NCI-H2227 (cell line): ENCODE measurements around the gene PLD4.
"Not testable (repeated sequence)": the region's sequence is repeated elsewhere in the genome, so short reads cannot be mapped to it uniquely, and the experiment has no call there.

Experiments used
- DNase-seq: peaks from one replicate; lab custom pipeline; 2025; ENCODE audit not compliant: unreplicated experiment; lab: John Stamatoyannopoulos, UW

The PLD4 gene, protein sequence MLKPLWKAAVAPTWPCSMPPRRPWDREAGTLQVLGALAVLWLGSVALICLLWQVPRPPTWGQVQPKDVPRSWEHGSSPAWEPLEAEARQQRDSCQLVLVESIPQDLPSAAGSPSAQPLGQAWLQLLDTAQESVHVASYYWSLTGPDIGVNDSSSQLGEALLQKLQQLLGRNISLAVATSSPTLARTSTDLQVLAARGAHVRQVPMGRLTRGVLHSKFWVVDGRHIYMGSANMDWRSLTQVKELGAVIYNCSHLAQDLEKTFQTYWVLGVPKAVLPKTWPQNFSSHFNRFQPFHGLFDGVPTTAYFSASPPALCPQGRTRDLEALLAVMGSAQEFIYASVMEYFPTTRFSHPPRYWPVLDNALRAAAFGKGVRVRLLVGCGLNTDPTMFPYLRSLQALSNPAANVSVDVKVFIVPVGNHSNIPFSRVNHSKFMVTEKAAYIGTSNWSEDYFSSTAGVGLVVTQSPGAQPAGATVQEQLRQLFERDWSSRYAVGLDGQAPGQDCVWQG

DNA sequence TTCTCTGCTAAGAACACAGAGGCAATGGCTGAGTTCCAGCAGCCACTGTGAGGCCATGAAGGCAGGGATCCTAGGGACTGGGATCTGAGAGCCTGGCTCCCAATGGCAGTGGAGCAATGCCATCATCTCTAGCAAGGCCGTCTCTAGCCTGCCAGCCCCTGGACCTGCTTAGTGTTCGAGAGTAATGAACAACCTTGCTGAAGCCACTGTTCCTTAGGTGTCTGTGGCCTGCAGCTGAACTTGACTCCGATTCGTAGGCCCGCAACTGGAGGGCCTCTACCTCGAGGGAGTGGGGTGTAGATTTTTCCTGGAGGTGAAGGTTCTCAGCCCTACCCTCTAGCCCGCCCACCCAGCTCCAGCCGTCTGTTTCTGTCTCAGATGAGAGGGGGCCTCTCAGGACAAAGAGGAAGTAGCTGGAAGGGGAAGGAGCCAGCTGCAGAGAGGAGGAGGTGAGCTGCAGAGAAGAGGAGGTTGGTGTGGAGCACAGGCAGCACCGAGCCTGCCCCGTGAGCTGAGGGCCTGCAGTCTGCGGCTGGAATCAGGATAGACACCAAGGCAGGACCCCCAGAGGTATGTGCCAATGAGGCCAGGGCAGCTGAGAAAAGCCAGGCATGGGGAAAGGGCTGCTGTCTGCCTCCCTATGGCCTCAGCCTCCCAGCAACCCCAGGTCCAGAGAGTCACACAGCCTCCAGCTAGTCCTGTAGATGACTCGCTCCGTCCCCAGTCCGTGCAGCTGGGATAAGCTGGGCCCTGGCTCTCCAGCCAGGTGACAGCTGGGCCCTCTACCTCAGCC lies at the start of gene PLD4:
Gene PLD4 (plus strand): TSS at position 459 of the 793 bp plus-strand sequence. CDS start 2,262 bp downstream, outside the sequence.
- no peak for DNase-seq

DNA sequence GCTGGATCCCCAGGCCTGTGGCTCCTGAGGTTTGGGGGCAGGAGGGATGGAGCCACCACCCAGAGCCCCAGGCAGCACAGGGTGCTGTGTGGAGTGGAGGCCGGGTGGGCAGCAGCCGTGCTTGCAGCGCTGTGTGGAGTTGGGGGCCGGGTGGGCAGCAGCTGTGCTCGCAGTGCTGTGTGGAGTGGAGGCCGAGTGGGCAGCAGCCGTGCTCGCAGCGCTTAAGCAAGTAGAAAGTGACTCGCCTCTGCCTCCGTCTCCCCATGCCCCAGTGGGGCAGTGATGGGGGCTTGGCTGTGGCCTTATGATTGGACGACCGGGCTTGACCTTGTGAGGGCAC lies 49.3 kb upstream of the PLD4 start:
- no peak for DNase-seq

DNA sequence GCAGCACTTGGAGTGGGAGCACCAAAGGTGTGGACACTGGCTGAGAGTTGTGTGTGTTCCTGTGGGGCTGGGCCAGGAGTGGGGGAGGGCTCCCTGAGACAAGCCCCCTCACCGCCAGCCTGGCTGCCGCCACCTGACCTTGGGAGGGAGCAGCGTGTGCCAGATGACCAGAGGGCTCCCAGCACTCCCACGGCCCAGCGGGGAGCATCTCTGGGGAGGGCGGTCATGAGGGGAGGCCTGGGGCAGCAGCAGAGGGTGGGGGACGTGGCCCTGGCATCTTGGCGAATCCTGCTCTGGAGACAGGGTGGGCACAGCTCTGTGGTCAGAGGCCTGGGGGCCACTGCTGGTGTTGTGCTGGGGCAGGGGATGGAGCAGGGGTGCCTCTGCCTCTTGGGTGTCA lies 48.9 kb upstream of the PLD4 start:
- DNase-seq, result no peak

DNA sequence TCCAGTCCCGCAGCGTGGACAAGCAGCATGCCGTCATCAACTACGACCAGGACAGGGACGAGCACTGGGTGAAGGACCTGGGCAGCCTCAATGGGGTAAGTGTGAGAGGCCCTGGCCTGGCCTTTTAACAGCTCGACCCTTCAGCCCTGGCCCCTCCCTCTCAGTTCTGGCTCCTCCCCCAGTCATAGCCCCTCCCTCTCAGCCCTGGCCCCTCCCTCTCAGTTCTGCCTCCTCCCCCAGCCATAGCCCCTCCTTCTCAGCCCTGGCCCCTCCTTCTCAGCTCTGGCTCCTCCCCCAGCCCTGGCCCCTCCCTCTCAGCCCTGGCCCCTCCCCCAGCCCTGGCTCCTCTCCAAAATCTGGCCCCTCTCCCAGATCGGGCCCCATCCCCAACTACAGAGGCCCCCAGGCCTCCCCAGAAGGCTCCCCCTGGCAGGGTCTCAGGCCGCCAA lies 48.4 kb upstream of the PLD4 start:
- DNase-seq, result no peak

DNA sequence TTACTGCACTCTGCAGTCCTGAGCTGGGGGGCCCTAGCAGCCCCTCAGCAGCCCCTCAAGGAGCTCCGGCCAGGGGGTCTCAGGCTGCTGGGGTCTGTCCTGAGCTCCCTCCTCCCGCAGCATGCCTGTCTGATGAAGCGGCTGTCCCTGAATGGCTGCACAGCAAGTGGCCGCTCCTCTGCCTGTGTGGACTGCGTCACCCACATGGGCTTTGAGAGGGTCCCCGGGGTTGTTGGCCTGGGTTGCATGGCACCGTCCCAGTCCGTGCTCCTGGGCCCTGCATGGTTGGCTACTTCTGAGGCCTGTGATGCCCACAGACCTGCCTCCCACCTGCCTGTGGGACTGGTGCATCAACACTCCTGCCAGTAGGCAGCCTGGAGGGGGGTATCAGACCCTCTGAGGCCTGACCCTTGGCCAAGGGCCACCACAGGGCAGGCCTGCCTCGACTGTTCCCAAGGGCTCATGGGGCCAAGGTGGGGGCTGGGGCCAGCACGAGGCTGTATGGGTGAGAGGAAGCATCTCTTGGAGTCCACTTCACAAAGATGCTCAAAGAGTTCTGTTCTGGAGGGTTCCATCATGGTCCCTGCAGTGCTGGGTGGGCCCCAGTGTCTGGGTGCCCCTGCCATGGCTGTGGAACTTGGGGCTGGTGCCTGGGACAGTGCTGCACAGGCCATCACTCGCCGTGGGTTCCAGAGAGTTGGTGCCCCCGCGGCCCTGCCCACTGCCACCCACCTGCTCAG lies 47.4 kb upstream of the PLD4 start:
- no peak for DNase-seq

DNA sequence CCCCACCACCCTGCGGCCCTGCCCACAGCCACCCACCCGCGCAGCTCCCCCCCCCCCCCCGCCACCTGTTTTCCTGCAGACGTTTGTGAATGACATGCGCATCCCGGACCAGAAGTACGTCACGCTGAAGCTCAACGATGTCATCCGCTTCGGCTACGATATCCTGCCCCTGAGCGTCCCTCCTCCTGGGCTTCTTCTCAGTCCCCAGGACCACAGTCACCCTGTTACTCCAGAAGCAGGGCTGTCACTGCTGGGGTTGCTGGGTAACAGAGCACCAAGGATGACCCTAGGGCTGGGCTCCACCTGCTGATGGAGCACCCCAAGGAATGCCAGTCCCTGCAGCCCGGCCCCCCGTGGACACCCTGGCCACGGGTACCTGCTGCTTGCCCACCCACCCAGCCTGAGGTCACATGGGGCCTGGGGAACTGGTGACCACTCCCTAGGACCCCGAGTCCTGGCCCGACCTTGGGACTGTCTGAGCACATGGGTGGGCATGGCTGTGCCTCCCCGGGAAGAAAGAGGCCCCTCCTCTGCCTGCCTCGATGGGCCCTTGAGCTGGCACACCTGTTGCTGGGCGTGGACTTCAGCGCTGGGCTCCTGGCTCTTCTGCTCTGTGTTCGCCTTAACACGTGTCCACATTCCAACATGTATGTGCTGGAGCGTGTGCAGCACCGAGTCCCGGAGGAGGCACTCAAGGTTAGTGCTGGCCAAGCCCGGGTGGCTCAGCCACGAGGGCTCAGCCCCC lies 46.7 kb upstream of the PLD4 start:
- no peak for DNase-seq

DNA sequence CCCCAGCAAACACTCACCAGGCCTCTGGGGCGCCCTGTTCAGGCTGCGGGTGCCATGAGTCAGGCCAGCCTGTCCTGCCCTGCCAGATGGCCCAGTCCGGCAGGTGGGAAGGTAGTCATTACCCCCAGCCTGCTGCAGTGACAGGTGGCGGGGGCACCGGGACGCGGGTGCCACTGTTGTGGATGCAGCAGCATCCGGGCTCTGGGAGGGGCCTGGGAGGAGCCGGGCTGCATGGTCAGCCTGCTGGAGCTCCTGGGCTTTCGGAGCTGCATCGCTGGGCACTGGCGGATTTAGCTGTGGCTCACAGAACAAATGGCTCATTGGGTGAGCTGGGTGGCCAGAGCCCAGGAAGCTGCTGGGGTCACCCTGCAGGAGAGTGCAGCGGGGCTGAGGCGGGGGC lies 46.1 kb upstream of the PLD4 start:
- peak; percentile 21 for DNase-seq

DNA sequence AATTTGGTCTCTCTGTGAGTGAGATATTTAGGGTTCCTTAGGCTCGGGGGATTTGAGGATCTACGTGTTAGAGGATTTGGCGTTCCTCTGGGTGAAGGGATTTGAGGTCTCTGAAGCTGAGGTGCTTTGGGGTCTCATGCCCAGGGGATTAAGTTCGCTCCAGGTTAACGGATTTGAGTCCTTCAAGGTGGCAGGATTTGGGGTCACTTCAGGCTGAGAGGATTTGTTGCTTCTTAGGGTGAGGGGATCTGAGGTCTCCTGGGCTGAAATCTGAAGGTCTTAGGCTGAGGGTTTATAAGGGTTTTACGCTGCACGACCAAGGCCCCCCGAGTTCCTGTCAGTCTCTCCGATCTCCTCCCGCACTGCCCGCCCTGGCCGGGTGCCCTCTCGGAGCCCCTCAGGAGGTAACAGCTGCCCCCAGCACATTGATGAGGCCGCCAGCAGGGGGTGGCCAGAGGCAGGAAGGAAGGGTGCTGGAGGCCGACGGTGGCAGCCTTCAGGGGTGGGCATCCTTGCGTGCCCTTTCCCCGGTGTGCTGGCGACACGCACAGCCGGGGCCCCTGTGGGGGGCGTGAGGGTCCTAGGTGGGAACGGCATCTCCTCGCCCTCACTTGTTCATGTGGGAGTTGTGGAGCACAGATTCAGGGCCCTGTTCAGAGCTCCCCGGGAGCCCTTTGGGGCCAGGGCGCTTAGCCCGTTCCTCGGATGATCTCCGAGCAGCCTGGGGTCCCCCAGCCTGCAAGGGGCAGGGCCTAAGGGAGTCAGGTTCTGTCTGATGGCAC lies 45.3 kb upstream of the PLD4 start:
- DNase-seq, result no peak

DNA sequence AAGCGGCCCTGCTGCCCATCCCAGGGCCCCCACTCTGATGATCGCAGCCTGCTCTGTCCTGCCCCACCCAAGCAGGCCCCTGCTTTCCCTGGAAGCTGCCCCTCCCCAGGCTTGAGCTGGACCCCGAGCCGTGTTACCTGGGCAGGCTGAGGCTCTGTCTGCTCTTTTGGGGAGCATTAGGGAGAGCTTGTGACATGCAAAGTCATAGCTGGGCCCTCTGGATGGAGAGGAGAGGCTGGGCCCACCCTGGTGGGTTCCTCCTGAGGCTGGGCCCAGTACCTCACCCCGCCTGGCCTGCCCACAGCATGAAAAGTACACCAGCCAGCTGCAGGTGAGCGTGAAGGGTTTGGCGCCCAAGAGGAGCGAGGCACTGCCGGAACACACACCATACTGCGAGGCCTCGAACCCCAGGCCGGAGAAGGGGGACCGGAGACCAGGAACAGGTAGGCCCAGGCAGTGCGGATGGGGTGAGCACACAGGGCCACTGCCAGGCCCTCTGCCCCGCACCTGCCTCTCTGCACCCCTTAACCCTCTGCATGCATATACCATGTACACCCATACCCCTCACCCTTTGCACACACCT lies 44.6 kb upstream of the PLD4 start:
- no peak for DNase-seq

DNA sequence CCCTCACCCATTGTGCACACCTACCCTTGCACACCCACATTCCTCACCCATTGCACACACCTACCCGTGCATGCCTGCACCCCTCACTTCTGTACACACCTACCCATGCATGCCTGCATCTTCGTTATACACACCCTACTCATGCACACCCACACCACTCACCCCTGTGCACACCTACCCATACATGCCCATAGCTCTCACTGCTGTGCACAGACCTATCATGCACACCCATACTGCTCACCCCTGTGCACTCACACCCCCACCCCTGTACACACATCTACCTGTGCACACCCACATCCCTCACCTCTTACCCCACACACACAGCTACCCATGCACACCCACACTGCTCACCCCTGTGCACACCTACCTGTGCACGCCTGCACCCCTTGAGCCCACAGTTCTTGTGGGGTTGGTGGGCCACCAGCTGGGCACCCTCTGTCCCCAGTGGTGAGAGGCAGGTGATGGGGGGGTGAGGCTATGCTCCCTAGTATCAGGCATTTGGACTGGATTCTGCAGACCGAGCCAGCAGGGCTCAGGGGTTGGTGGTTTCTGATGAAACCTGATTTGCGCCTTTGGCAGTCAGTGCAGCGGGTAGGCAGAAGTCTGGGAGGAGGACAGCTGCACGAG lies 44.0 kb upstream of the PLD4 start:
- no peak for DNase-seq

DNA sequence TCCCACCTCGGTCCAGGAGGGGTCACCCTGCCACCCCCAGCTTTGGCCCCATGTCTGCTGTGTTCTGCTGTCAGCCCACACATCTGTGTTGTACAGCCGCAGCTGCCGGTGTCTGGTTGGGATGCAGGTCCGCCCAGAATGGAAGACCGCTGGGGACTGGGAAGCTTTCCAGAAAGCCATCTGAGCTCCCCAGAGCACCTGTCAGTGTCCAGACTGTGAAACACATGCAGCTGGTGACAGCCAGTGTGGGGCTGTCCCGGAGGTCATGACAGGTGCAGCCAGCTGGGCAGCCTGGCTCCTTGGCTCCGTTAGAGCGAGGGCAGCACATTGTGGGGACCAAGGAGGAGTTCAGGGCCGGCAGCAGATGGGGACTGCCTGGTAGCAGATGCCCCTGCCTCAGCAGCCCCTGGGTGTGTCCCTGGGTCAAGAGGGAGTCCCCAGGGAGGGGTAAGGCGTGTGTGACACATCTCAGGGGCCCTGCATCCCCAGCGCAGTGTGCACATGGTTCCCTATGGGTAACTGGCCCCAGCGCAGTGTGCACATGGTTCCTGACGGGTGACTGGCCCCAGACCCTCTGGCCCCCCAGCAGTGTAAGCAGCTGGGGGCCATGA lies 43.2 kb upstream of the PLD4 start:
- DNase-seq, result no peak

DNA sequence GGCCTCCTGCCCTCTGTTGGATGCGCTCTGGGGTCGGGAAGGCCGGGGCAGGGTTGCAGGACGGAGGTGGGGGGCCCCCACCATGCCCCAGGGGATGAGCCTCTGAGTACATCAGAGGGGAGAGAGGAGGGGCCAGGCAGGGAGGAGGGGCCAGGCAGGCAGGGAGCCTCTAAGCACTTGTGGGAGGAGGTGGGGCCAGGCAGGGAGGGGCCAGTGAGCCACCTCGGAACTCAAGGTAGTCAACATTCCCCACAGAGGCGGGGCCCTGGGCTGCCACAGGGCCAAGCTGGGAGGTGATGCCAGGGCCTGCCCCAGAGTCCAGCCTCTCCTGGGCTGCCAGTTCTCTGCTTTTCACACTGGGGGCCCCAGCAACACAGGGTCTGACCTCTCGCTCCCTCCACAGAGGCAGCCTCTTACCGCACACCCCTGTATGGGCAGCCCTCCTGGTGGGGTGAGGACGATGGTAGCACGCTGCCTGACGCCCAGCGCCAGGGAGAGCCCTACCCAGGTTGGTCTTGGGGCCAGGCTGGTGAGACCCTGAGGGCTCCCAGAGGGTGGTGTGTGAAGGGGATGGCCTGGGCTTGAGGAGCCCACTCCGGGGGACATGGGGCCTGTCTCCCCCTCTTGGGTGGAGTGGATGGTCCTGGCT lies 42.2 kb upstream of the PLD4 start:
- DNase-seq, result no peak

DNA sequence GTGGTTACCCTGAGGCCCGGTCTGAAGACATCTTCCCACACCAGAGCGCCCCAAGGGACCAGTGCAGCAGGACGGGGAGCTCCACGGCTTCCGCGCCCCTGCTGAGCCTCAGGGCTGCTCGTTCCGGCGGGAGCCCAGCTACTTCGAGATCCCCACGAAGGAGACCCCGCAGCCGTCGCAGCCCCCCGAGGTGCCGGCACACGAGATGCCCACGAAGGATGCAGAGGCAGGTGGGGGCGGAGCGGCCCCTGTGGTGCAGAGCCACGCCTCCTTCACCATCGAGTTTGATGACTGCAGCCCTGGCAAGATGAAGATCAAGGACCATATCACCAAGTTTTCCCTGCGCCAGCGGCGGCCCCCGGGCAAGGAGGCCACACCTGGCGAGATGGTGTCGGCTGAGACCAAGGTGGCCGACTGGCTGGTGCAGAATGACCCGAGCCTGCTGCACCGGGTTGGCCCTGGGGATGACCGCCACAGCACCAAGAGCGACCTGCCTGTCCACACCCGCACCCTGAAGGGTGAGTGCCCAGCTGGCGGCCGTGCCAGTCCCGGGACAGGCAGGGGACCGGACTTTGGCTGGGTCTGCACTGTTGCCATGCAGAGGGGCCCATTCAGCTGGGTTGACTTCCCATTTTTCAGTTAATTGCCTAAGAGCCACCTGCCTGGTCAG lies 41.6 kb upstream of the PLD4 start:
- DNase-seq, result no peak

DNA sequence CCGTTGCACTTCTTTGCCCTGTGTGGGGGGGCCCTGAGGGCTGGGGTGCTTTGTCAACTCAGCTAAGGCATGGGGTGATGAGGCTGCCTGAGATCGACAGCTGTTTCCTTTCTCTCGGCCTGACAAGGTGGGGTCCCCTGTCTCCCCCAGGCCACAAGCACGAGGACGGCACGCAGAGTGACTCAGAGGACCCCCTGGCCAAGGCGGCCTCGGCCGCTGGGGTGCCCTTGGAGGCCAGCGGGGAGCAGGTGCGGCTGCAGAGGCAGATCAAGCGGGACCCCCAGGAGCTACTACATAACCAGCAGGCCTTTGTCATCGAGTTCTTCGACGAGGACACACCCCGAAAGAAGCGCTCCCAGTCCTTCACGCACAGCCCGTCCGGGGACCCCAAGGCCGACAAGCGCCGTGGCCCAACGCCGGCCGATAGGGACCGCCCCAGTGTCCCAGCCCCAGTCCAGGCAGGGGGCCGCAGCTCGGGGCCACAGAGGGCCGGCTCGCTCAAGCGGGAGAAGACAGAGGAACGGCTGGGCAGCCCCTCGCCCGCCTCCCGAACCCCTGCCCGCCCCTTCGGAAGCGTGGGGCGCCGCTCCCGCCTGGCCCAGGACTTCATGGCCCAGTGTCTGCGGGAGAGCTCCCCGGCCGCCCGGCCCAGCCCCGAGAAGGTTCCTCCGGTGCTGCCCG lies 40.9 kb upstream of the PLD4 start:
- no peak for DNase-seq

DNA sequence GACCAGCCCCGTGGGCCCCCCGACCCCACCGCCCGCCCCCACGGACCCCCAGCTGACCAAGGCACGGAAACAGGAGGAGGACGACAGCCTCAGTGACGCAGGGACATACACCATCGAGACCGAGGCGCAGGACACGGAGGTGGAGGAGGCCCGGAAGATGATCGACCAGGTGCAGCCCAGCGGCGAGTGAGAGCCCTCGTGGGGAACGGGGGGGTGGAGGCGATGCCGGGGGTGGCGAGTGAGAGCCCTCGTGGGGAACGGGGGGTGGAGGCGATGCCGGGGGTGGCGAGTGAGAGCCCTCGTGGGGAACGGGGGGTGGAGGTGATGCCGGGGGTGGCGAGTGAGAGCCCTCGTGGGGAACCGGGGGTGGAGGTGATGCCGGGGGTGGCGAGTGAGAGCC lies 40.3 kb upstream of the PLD4 start:
- DNase-seq, result not testable (repeated sequence)

DNA sequence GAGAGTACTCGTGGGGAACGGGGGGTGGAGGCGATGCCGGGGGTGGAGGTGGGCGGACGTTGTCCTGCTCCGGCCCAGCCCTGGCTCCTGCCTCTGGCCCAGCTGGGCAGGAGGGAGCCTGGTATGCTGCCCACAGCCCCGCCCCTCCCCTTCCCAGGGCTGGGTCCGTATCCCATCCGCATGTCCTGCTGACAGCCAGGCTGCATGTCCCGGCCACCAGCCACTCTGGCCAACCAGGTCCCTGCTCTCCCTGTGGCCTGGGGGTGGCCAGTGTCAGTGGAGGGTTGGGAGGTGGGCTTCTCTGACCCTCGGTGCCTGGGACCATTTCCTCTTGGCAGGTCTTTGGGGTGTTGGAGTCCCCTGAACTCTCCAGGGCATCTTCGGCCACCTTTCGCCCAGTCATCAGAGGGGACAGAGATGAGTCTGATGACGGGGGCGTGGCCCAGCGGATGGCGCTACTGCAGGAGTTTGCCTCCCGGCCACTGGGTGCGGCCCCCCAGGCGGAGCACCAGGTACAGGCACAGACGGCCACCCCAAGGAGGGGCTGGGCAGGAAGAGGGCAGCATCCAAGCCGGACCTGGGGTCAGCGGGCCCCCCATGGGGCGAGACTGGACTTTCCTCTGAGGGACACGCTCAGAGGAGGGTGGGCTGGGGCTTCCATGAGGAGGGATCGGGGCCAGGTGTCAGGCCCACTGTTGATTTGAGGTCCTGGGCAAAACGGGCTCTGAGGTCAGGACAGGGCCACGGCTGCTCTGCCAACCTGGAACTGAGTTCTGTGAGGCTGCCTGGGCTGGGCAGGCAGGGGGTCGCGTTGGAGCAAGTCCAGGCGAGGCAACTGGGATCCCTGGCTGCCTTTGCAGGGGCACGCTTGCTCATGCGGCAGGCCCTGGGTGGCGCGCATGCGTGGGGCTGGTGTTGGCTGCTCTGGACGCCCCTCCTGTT lies 39.4 kb upstream of the PLD4 start:
- DNase-seq, result no peak
